Activated CD4-positive, alpha-beta T cell treated with anti-CD3 and anti-CD28 coated beads for 48 hours (primary cell): Measurements from ENCODE around the gene OR10H4.
A peak's percentile ranks its signal among the peaks of the same experiment; 100 is the strongest.
"Not testable (repeated sequence)": the region's sequence is repeated elsewhere in the genome, so short reads cannot be mapped to it uniquely, and the experiment has no call there.

ENCODE experiments used
- DNase-seq: peaks from one replicate; pipeline ENCODE4 v3.0.0-alpha.2; 2020

OR10H4 gene

GRCh38 chr19:15945301-15945700 lies 3.5 kb upstream of the OR10H4 start:
- DNase-seq, result no peak

- DNase-seq, result no peak
Measured at GRCh38 chr19:15954820-15955219, 6.0 kb downstream of the OR10H4 start.

- peak; percentile 10 for DNase-seq
Measured at GRCh38 chr19:15962319-15962718, 13.5 kb downstream of the OR10H4 start.

- DNase-seq, result no peak
Measured at GRCh38 chr19:15964231-15964630, 15.4 kb downstream of the OR10H4 start.

- DNase-seq, result no peak
Measured at GRCh38 chr19:15971224-15971780, 22.5 kb downstream of the OR10H4 start.

GRCh38 chr19:15972043-15972442 lies 23.2 kb downstream of the OR10H4 start:
- DNase-seq, result not testable (repeated sequence)

- no peak for DNase-seq
Measured at GRCh38 chr19:15974856-15975255, 26.0 kb downstream of the OR10H4 start.

GRCh38 chr19:15976836-15977689 lies 28.3 kb downstream of the OR10H4 start:
- DNase-seq, result no peak

- no peak for DNase-seq
Measured at GRCh38 chr19:15977690-15978089, 28.9 kb downstream of the OR10H4 start.

- DNase-seq, result no peak
Measured at GRCh38 chr19:15979293-15979692, 30.5 kb downstream of the OR10H4 start.

- not testable (repeated sequence) for DNase-seq
Measured at GRCh38 chr19:15985831-15986230, 37.0 kb downstream of the OR10H4 start.

GRCh38 chr19:15986701-15987100 lies 37.9 kb downstream of the OR10H4 start:
- DNase-seq, result no peak

GRCh38 chr19:15989889-15990288 lies 41.1 kb downstream of the OR10H4 start:
- DNase-seq, result no peak

- DNase-seq, result no peak
Measured at GRCh38 chr19:15991602-15992001, 42.8 kb downstream of the OR10H4 start.

- no peak for DNase-seq
Measured at GRCh38 chr19:15992014-15992413, 43.2 kb downstream of the OR10H4 start.

GRCh38 chr19:15995536-15995935 lies 46.7 kb downstream of the OR10H4 start:
- DNase-seq, result no peak

- no peak for DNase-seq
Measured at GRCh38 chr19:15998166-15998565, 49.4 kb downstream of the OR10H4 start.
